ENCODE data around the gene RERE.
A peak's percentile ranks its signal among the peaks of the same experiment; 100 is the strongest.
"Not testable (repeated sequence)": the region's sequence is repeated elsewhere in the genome, so short reads cannot be mapped to it uniquely, and the experiment has no call there.

RERE gene

GRCh38 chr1:8747879-8748825 is 69.3 kb downstream of the RERE start:
- DNase-seq = no peak

- DNase-seq = no peak
Observed at GRCh38 chr1:8746554-8746953, 70.9 kb downstream of the RERE start.

GRCh38 chr1:8745749-8746390 is 71.6 kb downstream of the RERE start:
- no peak for DNase-seq

- no peak for DNase-seq
Observed at GRCh38 chr1:8745346-8745745, 72.1 kb downstream of the RERE start.

GRCh38 chr1:8742022-8742924 is 75.2 kb downstream of the RERE start:
- DNase-seq = no peak

GRCh38 chr1:8740034-8740449 is 77.4 kb downstream of the RERE start:
- no peak for DNase-seq

GRCh38 chr1:8739377-8739776 is 78.1 kb downstream of the RERE start:
- no peak for DNase-seq

- peak in 2 of 3 donors; percentile 11 to 27 for DNase-seq
Observed at GRCh38 chr1:8736927-8737326, 80.5 kb downstream of the RERE start.

GRCh38 chr1:8733484-8733883 is 84.0 kb downstream of the RERE start:
- no peak for DNase-seq

GRCh38 chr1:8731162-8731561 is 86.3 kb downstream of the RERE start:
- no peak for DNase-seq

- DNase-seq = no peak
Observed at GRCh38 chr1:8728464-8728863, 89.0 kb downstream of the RERE start.

- DNase-seq = no peak
Observed at GRCh38 chr1:8727809-8728213, 89.6 kb downstream of the RERE start.

- not testable (repeated sequence) for DNase-seq
Observed at GRCh38 chr1:8727316-8727715, 90.1 kb downstream of the RERE start.

GRCh38 chr1:8726801-8727186 is 90.6 kb downstream of the RERE start:
- not testable (repeated sequence) for DNase-seq

- no peak for DNase-seq
Observed at GRCh38 chr1:8723010-8723409, 94.4 kb downstream of the RERE start.

- DNase-seq = no peak
Observed at GRCh38 chr1:8722366-8722765, 95.1 kb downstream of the RERE start.

GRCh38 chr1:8721679-8722324 is 95.6 kb downstream of the RERE start:
- DNase-seq = no peak

GRCh38 chr1:8720347-8720746 is 97.1 kb downstream of the RERE start:
- no peak for DNase-seq

- no peak for DNase-seq
Observed at GRCh38 chr1:8718850-8719361, 98.5 kb downstream of the RERE start.

GRCh38 chr1:8717148-8717547 is 100.3 kb downstream of the RERE start:
- no peak for DNase-seq

- no peak for DNase-seq
Observed at GRCh38 chr1:8716238-8716637, 101.2 kb downstream of the RERE start.

- DNase-seq = no peak
Observed at GRCh38 chr1:8714173-8714572, 103.3 kb downstream of the RERE start.

All from suppressor macrophage treated with lipopolysaccharide for 1 hour (primary cell).